H9 (cell line): ENCODE measurements around the gene IFNG-AS1. TPM values are rescaled to one million over a fixed set of nuclear protein-coding genes. Genes with fewer than 3 reads are reported as not detected.

ENCODE experiments used
- DNase-seq: peaks from one replicate; pipeline ENCODE4 v3.0.0-alpha.2; 2017
- H2AFZ ChIP-seq: one replicate; pipeline ENCODE4 v1.6.1; 2013; ENCODE audit warnings: mild to moderate bottlenecking, low read length, control low read depth, moderate library complexity
- H2AK5ac ChIP-seq: 2 replicates; pipeline ENCODE4 v1.6.1; 2013; ENCODE audit warnings: low read length, control low read depth, mixed read lengths; ENCODE audit not compliant: insufficient read length
- H2BK120ac ChIP-seq: one replicate; pipeline ENCODE4 v1.6.1; 2013; ENCODE audit warnings: low read depth, mild to moderate bottlenecking, low read length, control low read depth, inconsistent platforms; ENCODE audit not compliant: poor library complexity, severe bottlenecking
- H2BK12ac ChIP-seq: 2 replicates; pipeline ENCODE4 v1.6.1; 2013; ENCODE audit warnings: low read length, control low read depth, mixed read lengths, low read depth; ENCODE audit not compliant: insufficient read length
- H2BK15ac ChIP-seq: 2 replicates; pipeline ENCODE4 v1.6.1; 2013; ENCODE audit warnings: low read depth, low read length, control low read depth
- H2BK20ac ChIP-seq: one replicate; pipeline ENCODE4 v1.6.1; 2013; ENCODE audit warnings: low read depth, mild to moderate bottlenecking, low read length, control low read depth, inconsistent platforms; ENCODE audit not compliant: poor library complexity, severe bottlenecking
- H2BK5ac ChIP-seq: 2 replicates; pipeline ENCODE4 v1.6.1; 2013; ENCODE audit warnings: low read length, control low read depth, mixed read lengths; ENCODE audit not compliant: insufficient read length
- H3K14ac ChIP-seq: 2 replicates; pipeline ENCODE4 v1.6.1; 2013; ENCODE audit warnings: low read length, control low read depth; ENCODE audit not compliant: insufficient read depth
- H3K18ac ChIP-seq: 2 replicates; pipeline ENCODE4 v1.6.1; 2013; ENCODE audit warnings: low read depth, mild to moderate bottlenecking, mixed read lengths, low read length, control low read depth; ENCODE audit not compliant: insufficient read length
- H3K23ac ChIP-seq: 2 replicates; pipeline ENCODE4 v1.6.1; 2013; ENCODE audit warnings: low read length, control low read depth, mixed read lengths, low read depth; ENCODE audit not compliant: insufficient read length
- H3K23me2 ChIP-seq: 2 replicates; pipeline ENCODE4 v1.6.1; 2013; ENCODE audit warnings: low read depth, mild to moderate bottlenecking, mixed read lengths, low read length, control low read depth; ENCODE audit not compliant: insufficient read length, poor library complexity, severe bottlenecking
- H3K27ac ChIP-seq: 2 replicates; pipeline ENCODE4 v1.5.1; 2013; ENCODE audit warnings: low read length, control low read depth, mixed read lengths, low read depth; ENCODE audit not compliant: insufficient read length
- H3K27me3 ChIP-seq: 2 replicates; pipeline ENCODE4 v1.6.1; 2013; ENCODE audit warnings: low read length, control low read depth, inconsistent platforms; ENCODE audit not compliant: insufficient read depth
- H3K4ac ChIP-seq: 2 replicates; pipeline ENCODE4 v1.6.1; 2013; ENCODE audit warnings: low read depth, mild to moderate bottlenecking, control low read depth, inconsistent platforms, low read length, moderate library complexity
- H3K4me1 ChIP-seq: 2 replicates; pipeline ENCODE4 v1.6.1; 2013; ENCODE audit warnings: low read length, control low read depth, inconsistent platforms; ENCODE audit not compliant: insufficient read depth
- H3K4me2 ChIP-seq: 2 replicates; pipeline ENCODE4 v1.6.1; 2013; ENCODE audit warnings: low read length, control low read depth, mixed read lengths; ENCODE audit not compliant: insufficient read length, insufficient read depth
- H3K56ac ChIP-seq: 2 replicates; pipeline ENCODE4 v1.6.1; 2013; ENCODE audit warnings: low read depth, mild to moderate bottlenecking, mixed read lengths, low read length, control low read depth; ENCODE audit not compliant: insufficient read length
- H3K79me1 ChIP-seq: 2 replicates; pipeline ENCODE4 v1.6.1; 2013; ENCODE audit warnings: low read depth, mild to moderate bottlenecking, moderate library complexity, low read length, control low read depth, inconsistent platforms; ENCODE audit not compliant: insufficient read depth, poor library complexity, severe bottlenecking
- H3K79me2 ChIP-seq: 2 replicates; pipeline ENCODE4 v1.6.1; 2013; ENCODE audit warnings: low read length, control low read depth, inconsistent platforms; ENCODE audit not compliant: insufficient read depth
- H3K9ac ChIP-seq: 2 replicates; pipeline ENCODE4 v1.6.1; 2013; ENCODE audit warnings: low read length, control low read depth, mixed read lengths; ENCODE audit not compliant: insufficient read length; ENCODE audit errors: extremely low read depth
- H3K9me3 ChIP-seq: one replicate; pipeline ENCODE4 v1.6.1; 2013; ENCODE audit warnings: low read depth, low read length, inconsistent platforms; ENCODE audit not compliant: control insufficient read depth
- H3T11ph ChIP-seq: one replicate; pipeline ENCODE4 v1.6.1; 2013; ENCODE audit warnings: mild to moderate bottlenecking, low read length, control low read depth, inconsistent platforms
- H4K20me1 ChIP-seq: one replicate; pipeline ENCODE4 v1.6.1; 2013; ENCODE audit not compliant: control insufficient read depth, insufficient read length, insufficient read depth
- H4K5ac ChIP-seq: 2 replicates; pipeline ENCODE4 v1.6.1; 2013; ENCODE audit warnings: low read depth, mild to moderate bottlenecking, mixed read lengths, low read length, control low read depth; ENCODE audit not compliant: insufficient read length
- H4K8ac ChIP-seq: replicated peaks from 2 replicates; pipeline ENCODE4 v1.6.1; 2013; ENCODE audit warnings: low read length, control low read depth, mixed read lengths, low read depth; ENCODE audit not compliant: insufficient read length
- H4K91ac ChIP-seq: 2 replicates; pipeline ENCODE4 v1.6.1; 2013; ENCODE audit warnings: low read depth, mild to moderate bottlenecking, moderate library complexity, mixed read lengths, low read length, control low read depth; ENCODE audit not compliant: insufficient read length
- H3K27ac Mint-ChIP-seq, 3 experiments: 2 replicates in 2 of 3; 3 replicates in 1 of 3; pipeline ENCODE4 v1.8.0; 2020 to 2021; ENCODE audit warnings: mixed read lengths in 3 of 3, mild to moderate bottlenecking in 1 of 3, moderate library complexity in 1 of 3
- H3K27me3 Mint-ChIP-seq: 2 replicates; pipeline ENCODE4 v1.8.0; 2021; ENCODE audit warnings: low read depth, mild to moderate bottlenecking, moderate library complexity, mixed read lengths
- H3K36me3 Mint-ChIP-seq, 3 experiments: 2 replicates in 2 of 3; 3 replicates in 1 of 3; pipeline ENCODE4 v1.8.0; 2020 to 2021; ENCODE audit warnings: low read depth in 3 of 3, mixed read lengths in 3 of 3; ENCODE audit not compliant: insufficient read depth in 1 of 3
- H3K4me1 Mint-ChIP-seq, 2 experiments: 2 replicates each; pipeline ENCODE4 v1.8.0; 2020; ENCODE audit warnings: mixed read lengths in 2 of 2
- H3K4me3 Mint-ChIP-seq, 2 experiments: 2 replicates in 1 of 2; 3 replicates in 1 of 2; pipeline ENCODE4 v1.8.0; 2020 to 2021; ENCODE audit warnings: mild to moderate bottlenecking in 2 of 2, mixed read lengths in 2 of 2, moderate library complexity in 1 of 2
- H3K9me3 Mint-ChIP-seq, 2 experiments: 2 replicates in 1 of 2; 3 replicates in 1 of 2; pipeline ENCODE4 v1.8.0; 2020; ENCODE audit warnings: mild to moderate bottlenecking in 2 of 2, mixed read lengths in 2 of 2, moderate library complexity in 1 of 2
- WGBS: extraction: QIAGEN DNeasy Blood & Tissue Kit; methylation state at CpG from one replicate; pipeline ENCODE4 v1.1.7; 2013; ENCODE audit warnings: missing lambda C conversion rate, low lambda C conversion rate, mixed read lengths; ENCODE audit not compliant: insufficient read length; ENCODE audit errors: extremely low coverage; 5-methylcytosine and 5-hydroxymethylcytosine counted together
- total RNA-seq: library from RNA; stranded (reverse); gene quantifications from 2 replicates; pipeline ENCODE4 v1.2.1, GENCODE V29; 2021
- TF ChIP-seq, protein P1 (sequence below): fragments of 200-600 bp; sonication (generic); conservative IDR thresholded peaks from 3 replicates; pipeline ENCODE4 v1.8.0; 2021; ENCODE audit warnings: antibody characterized with exemption, mild to moderate bottlenecking

IFNG-AS1 gene
- total RNA-seq, 1 experiment from 2014 or later: not detected

DNA sequence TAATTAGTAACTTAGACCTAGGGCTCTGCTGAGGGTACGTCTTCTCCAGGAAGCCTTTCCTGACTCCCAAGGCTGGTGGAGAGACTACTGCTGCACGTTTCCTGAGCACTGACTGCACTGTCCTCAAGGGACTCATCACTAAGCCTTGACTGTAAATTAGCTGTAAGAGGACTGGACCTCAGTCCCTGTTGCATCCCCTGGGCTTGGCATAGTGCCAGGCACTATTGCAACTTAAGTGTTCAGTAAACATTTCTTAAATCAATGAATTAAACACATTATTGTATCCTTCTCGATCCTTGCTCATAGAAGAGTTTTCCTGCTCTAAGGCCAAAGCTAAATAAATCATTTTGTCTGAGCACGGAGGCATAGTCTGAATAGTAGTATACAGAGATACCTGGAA is 31.9 kb upstream of the IFNG-AS1 start:
- Histone ChIP-seq H4K20me1 (no peaks in the 10 kb centered on the region), H3K23me2 (no peaks in the 10 kb centered on the region), H2AFZ (no peak overlapping the region), H4K91ac (no peak overlapping the region), H3K79me1 (no peaks in the 10 kb centered on the region), H3K4me1 (no peaks in the 10 kb centered on the region), H3K79me2 (no peaks in the 10 kb centered on the region), H3K27me3 (no peaks in the 10 kb centered on the region), H3K9ac (no peak overlapping the region), H3K23ac (no peak overlapping the region), H3K18ac (no peak overlapping the region), H2BK15ac (no peak overlapping the region), H3K9me3 (no peaks in the 10 kb centered on the region), H2BK5ac (no peak overlapping the region), H3K4ac (no peak overlapping the region), H2BK20ac (no peak overlapping the region), H2AK5ac (no peak overlapping the region), H4K8ac (no peak overlapping the region), H2BK12ac (no peak overlapping the region), H2BK120ac (no peak overlapping the region), H3T11ph (no peak overlapping the region), H4K5ac (no peak overlapping the region), H3K27ac (no peak overlapping the region), H3K56ac (no peak overlapping the region), H3K14ac (no peak overlapping the region), H3K4me2 (no peak overlapping the region)
- no peaks in the 10 kb centered on the region for H3K36me3 Mint-ChIP-seq
- no peaks in the 10 kb centered on the region for H3K4me1 Mint-ChIP-seq
- WGBS: no CpG with 5 or more reads among the region's 4 CpGs
- H3K27me3 Mint-ChIP-seq: no peaks in the 10 kb centered on the region
- TF ChIP-seq, protein P1, sequence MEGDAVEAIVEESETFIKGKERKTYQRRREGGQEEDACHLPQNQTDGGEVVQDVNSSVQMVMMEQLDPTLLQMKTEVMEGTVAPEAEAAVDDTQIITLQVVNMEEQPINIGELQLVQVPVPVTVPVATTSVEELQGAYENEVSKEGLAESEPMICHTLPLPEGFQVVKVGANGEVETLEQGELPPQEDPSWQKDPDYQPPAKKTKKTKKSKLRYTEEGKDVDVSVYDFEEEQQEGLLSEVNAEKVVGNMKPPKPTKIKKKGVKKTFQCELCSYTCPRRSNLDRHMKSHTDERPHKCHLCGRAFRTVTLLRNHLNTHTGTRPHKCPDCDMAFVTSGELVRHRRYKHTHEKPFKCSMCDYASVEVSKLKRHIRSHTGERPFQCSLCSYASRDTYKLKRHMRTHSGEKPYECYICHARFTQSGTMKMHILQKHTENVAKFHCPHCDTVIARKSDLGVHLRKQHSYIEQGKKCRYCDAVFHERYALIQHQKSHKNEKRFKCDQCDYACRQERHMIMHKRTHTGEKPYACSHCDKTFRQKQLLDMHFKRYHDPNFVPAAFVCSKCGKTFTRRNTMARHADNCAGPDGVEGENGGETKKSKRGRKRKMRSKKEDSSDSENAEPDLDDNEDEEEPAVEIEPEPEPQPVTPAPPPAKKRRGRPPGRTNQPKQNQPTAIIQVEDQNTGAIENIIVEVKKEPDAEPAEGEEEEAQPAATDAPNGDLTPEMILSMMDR: no peak
- DNase-seq: no peak
- H3K27ac Mint-ChIP-seq: no peak overlapping the region; a peak in 1 of 7 replicates
- H3K9me3 Mint-ChIP-seq: peaks cover 3% of the 10 kb centered on the region in 2 experiments; a peak in 1 of 5 replicates
- no peak overlapping the region for H3K4me3 Mint-ChIP-seq
